ENCODE results near the gene TIMELESS.

DNA sequence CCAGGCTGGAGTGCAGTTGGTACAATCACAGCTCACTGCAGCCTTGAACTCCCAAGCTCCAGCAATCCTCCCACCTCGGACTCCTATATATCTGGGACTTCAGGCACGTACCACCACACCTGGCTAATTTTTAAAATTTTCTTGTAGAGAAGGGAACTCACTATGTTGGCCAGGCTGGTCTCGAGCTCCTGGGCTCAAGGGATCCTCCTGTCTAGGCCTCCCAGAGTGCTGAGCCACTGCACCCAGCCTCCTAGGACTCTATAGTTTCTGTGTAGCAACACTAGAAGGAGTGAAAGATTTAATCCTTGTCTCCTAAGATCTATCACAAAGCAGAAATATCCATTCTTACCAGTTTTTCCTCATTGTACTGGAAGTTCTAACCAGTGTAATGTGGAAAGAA is 82.3 kb downstream of the TIMELESS start:
- TF ChIP-seq EGR1 (IDR thresholded peaks at IDR 0.05; ENCODE audit: borderline replicate concordance in 1 of 2, low read depth in 2 of 2, low read length in 2 of 2), result no peak
- no peak for TF ChIP-seq ZNF24 (IDR thresholded peaks at IDR 0.05)
- TF ChIP-seq MEF2B (IDR thresholded peaks at IDR 0.05; ENCODE audit: partially characterized antibody, poor library complexity, severe bottlenecking), result no peak
- TF ChIP-seq RCOR1 (conservative IDR thresholded peaks at IDR 0.05; ENCODE audit: low read depth, low read length), result no peak
- no peak for TF ChIP-seq CREM (IDR thresholded peaks at IDR 0.05; ENCODE audit: low read depth)
- no peak for TF ChIP-seq SMAD1 (IDR thresholded peaks at IDR 0.05; ENCODE audit: low read depth, partially characterized antibody)
- TF ChIP-seq, protein P1, sequence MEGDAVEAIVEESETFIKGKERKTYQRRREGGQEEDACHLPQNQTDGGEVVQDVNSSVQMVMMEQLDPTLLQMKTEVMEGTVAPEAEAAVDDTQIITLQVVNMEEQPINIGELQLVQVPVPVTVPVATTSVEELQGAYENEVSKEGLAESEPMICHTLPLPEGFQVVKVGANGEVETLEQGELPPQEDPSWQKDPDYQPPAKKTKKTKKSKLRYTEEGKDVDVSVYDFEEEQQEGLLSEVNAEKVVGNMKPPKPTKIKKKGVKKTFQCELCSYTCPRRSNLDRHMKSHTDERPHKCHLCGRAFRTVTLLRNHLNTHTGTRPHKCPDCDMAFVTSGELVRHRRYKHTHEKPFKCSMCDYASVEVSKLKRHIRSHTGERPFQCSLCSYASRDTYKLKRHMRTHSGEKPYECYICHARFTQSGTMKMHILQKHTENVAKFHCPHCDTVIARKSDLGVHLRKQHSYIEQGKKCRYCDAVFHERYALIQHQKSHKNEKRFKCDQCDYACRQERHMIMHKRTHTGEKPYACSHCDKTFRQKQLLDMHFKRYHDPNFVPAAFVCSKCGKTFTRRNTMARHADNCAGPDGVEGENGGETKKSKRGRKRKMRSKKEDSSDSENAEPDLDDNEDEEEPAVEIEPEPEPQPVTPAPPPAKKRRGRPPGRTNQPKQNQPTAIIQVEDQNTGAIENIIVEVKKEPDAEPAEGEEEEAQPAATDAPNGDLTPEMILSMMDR (IDR thresholded peaks at IDR 0.05 in 2 of 3, conservative IDR thresholded peaks at IDR 0.05 in 1 of 3; ENCODE audit: control insufficient read depth in 2 of 3, extremely low read depth in 1 of 3, insufficient read depth in 1 of 3, low read depth in 3 of 3, low read length in 3 of 3), result no peak

Data from GM12878 (cell line).